Measurements from ENCODE around the gene MED25. TPM values are rescaled to one million over a fixed set of nuclear protein-coding genes. Genes with fewer than 3 reads are reported as not detected.

Gene MED25
- total RNA-seq, 1 experiment from 2014 or later = 47.5 TPM

DNA sequence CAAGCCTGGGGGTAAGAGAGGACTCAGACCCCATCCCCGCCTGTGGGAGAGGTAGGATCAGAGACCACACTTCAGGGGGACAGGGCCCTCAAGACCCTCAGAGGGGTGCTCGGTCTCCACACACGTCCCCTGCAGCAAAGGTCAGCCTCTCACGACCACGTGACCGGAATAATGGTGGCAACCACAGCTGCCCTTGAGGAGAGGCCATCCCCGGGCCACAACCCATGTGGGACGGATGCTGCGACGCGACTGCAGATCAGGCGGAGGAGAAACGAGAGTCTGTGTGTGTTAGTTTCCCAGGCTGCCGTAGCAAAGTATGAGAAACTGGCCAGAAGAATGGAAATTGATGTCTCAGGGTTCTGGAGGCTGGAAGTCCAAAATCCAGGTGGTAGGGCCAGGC, 8.9 kb downstream of the MED25 start:
- Histone ChIP-seq H3K36me3 (ENCODE audit: low read depth, low read length) (peaks cover 7% of the 10 kb centered on the region; the same call in 1 of the 2 replicates), H3K9me2 (replicated peaks; ENCODE audit: low read length) (no peaks in the 10 kb centered on the region), H3K27ac (ENCODE audit: low read length) (no peak overlapping the region), H3K79me2 (ENCODE audit: low read length) (peaks cover 12% of the 10 kb centered on the region), H3K9ac (ENCODE audit: low read length) (no peak overlapping the region), H3K4me3 (ENCODE audit: low read length) (no peak overlapping the region), H4K20me1 (ENCODE audit: low read length) (no peaks in the 10 kb centered on the region), H3K9me3 (ENCODE audit: low read length) (no peaks in the 10 kb centered on the region), H3K27me3 (ENCODE audit: low read length) (no peaks in the 10 kb centered on the region), H3F3A (ENCODE audit: low read length, unreplicated experiment) (no peaks in the 10 kb centered on the region), H2AFZ (ENCODE audit: low read length) (no peak overlapping the region), H3K4me2 (ENCODE audit: low read length) (no peak overlapping the region), H3K4me1 (ENCODE audit: insufficient read depth, low read length) (no peaks in the 10 kb centered on the region)
- intact Hi-C loops (cut with micrococcal nuclease) = no loop called here
- CTCF ChIA-PET = interaction anchor here (0.5 kb wide), 1 partner anchor 76 kb away, joined by 9 read pairs; no protein-coding TSS in a partner anchor
- no peak for DNase-seq
- no TSS peak for BruUV-seq (replicated peaks)
- POLR2A ChIA-PET (ENCODE audit: unreplicated experiment) = no interaction called here
- TF ChIP-seq EZH2phosphoT487 (IDR thresholded peaks at IDR 0.05; ENCODE audit: borderline replicate concordance, low read length) = no peak
- TF ChIP-seq, protein P1, sequence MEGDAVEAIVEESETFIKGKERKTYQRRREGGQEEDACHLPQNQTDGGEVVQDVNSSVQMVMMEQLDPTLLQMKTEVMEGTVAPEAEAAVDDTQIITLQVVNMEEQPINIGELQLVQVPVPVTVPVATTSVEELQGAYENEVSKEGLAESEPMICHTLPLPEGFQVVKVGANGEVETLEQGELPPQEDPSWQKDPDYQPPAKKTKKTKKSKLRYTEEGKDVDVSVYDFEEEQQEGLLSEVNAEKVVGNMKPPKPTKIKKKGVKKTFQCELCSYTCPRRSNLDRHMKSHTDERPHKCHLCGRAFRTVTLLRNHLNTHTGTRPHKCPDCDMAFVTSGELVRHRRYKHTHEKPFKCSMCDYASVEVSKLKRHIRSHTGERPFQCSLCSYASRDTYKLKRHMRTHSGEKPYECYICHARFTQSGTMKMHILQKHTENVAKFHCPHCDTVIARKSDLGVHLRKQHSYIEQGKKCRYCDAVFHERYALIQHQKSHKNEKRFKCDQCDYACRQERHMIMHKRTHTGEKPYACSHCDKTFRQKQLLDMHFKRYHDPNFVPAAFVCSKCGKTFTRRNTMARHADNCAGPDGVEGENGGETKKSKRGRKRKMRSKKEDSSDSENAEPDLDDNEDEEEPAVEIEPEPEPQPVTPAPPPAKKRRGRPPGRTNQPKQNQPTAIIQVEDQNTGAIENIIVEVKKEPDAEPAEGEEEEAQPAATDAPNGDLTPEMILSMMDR (conservative IDR thresholded peaks at IDR 0.05; ENCODE audit: low read depth, low read length) = no peak
- no peak for ATAC-seq

DNA sequence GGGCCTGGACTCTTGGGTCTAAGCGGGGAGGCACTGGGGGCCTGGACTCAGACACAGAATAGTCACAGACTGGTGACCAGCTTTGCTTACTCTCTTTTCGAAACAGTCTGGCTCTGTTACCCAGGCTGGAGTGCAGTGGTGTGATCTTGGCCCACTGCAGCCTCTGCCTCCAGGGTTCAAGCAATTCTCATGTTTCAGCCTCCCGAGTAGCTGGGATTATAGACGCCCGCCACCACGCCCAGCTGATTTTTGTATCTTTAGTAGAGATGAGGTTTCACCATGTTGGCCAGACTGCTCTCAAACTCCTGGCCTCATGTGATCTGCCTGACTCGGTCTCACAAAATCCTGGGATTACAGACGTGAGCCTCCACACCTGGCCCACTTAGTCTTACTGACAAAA, 11.1 kb downstream of the MED25 start:
- ATAC-seq = no peak
- H3K9me3 ChIP-seq (ENCODE audit: low read length) = no peaks in the 10 kb centered on the region
- H3K4me2 ChIP-seq (ENCODE audit: low read length) = no peak overlapping the region
- intact Hi-C loops (cut with micrococcal nuclease) = no loop called here
- H3K4me1 ChIP-seq (ENCODE audit: insufficient read depth, low read length) = no peaks in the 10 kb centered on the region
- H3K79me2 ChIP-seq (ENCODE audit: low read length) = peaks cover 10% of the 10 kb centered on the region
- H3F3A ChIP-seq (ENCODE audit: low read length, unreplicated experiment) = no peaks in the 10 kb centered on the region
- no peaks in the 10 kb centered on the region for H3K9me2 ChIP-seq (replicated peaks; ENCODE audit: low read length)
- no peaks in the 10 kb centered on the region for H4K20me1 ChIP-seq (ENCODE audit: low read length)
- H2AFZ ChIP-seq (ENCODE audit: low read length) = no peak overlapping the region
- no peak overlapping the region for H3K27ac ChIP-seq (ENCODE audit: low read length)
- H3K9ac ChIP-seq (ENCODE audit: low read length) = no peak overlapping the region
- no peaks in the 10 kb centered on the region for H3K27me3 ChIP-seq (ENCODE audit: low read length)
- ChIA-PET POLR2A (ENCODE audit: unreplicated experiment) (no interaction called here), CTCF (no interaction called here)
- no peak overlapping the region for H3K4me3 ChIP-seq (ENCODE audit: low read length)
- TF ChIP-seq, protein P1 (conservative IDR thresholded peaks at IDR 0.05; ENCODE audit: low read depth, low read length) = no peak
- TF ChIP-seq EZH2phosphoT487 (IDR thresholded peaks at IDR 0.05; ENCODE audit: borderline replicate concordance, low read length) (no peak), EZH2 (IDR thresholded peaks at IDR 0.05; ENCODE audit: low read length, unreplicated experiment) (no peak)
- no TSS peak for BruUV-seq (replicated peaks)
- DNase-seq = no peak
- peaks cover 12% of the 10 kb centered on the region; the same call in 1 of the 2 replicates for H3K36me3 ChIP-seq (ENCODE audit: low read depth, low read length)

DNA sequence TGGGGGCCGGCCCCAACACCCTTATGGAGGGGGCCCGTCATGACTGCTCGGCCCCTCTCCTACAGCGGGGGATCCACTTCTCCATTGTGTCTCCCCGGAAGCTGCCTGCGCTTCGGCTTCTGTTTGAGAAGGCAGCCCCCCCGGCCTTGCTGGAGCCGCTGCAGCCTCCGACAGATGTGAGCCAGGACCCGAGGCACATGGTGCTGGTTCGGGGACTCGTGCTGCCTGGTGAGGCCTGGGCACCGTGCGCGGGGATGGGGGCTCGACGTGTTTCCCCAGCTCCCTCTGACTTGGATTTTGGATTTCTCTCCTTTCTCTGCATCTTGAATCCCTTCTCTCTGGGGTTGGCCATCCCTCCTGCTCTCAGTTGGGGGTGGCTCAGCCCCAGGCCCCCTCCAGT, 11.6 kb downstream of the MED25 start:
- no peaks in the 10 kb centered on the region for H3K9me2 ChIP-seq (replicated peaks; ENCODE audit: low read length)
- DNase-seq (no peak), ATAC-seq (no peak)
- H3K36me3 ChIP-seq (ENCODE audit: low read depth, low read length) = peaks cover 12% of the 10 kb centered on the region; the same call in 1 of the 2 replicates
- H3K27me3 ChIP-seq (ENCODE audit: low read length) = no peaks in the 10 kb centered on the region
- intact Hi-C loops (cut with micrococcal nuclease) = no loop called here
- ChIA-PET CTCF (no interaction called here), POLR2A (ENCODE audit: unreplicated experiment) (no interaction called here)
- no peak overlapping the region for H3K4me3 ChIP-seq (ENCODE audit: low read length)
- H3K9me3 ChIP-seq (ENCODE audit: low read length) = no peaks in the 10 kb centered on the region
- no peak overlapping the region for H3K27ac ChIP-seq (ENCODE audit: low read length)
- H3K79me2 ChIP-seq (ENCODE audit: low read length) = peaks cover 5% of the 10 kb centered on the region
- BruUV-seq (replicated peaks) = no TSS peak
- no peaks in the 10 kb centered on the region for H3K4me1 ChIP-seq (ENCODE audit: insufficient read depth, low read length)
- no peaks in the 10 kb centered on the region for H4K20me1 ChIP-seq (ENCODE audit: low read length)
- H3K9ac ChIP-seq (ENCODE audit: low read length) = no peak overlapping the region
- H3F3A ChIP-seq (ENCODE audit: low read length, unreplicated experiment) = no peaks in the 10 kb centered on the region
- TF ChIP-seq EZH2 (IDR thresholded peaks at IDR 0.05; ENCODE audit: low read length, unreplicated experiment) = no peak
- H2AFZ ChIP-seq (ENCODE audit: low read length) = no peak overlapping the region
- H3K4me2 ChIP-seq (ENCODE audit: low read length) = no peak overlapping the region
